ENCODE results near the gene BRSK1.

BRSK1 gene

GRCh38 chr19:55355213-55355821 is 71.5 kb downstream of the BRSK1 start:
- no peak for DNase-seq

- DNase-seq = no peak
Observed at GRCh38 chr19:55358493-55358892, 74.7 kb downstream of the BRSK1 start.

GRCh38 chr19:55358943-55359908 is 75.4 kb downstream of the BRSK1 start:
- DNase-seq = no peak

GRCh38 chr19:55360902-55361301 is 77.1 kb downstream of the BRSK1 start:
- DNase-seq = no peak

Measured in CD4-positive, alpha-beta T cell treated with Interleukin-17A for 1 hour (primary cell).